GM21381 (cell line): ENCODE data around the gene CLPTM1L.
A peak's percentile ranks its signal among the peaks of the same experiment; 100 is the strongest.
"Not testable (repeated sequence)": the region's sequence is repeated elsewhere in the genome, so short reads cannot be mapped to it uniquely, and the experiment has no call there.

Experiments
- ATAC-seq: cut with Tn5 transposase; IDR thresholded peaks from one replicate; pipeline ENCODE4 v1.9.1; 2021; ENCODE audit warnings: mild to moderate bottlenecking, moderate library complexity; ENCODE audit not compliant: unreplicated experiment

CLPTM1L gene

DNA sequence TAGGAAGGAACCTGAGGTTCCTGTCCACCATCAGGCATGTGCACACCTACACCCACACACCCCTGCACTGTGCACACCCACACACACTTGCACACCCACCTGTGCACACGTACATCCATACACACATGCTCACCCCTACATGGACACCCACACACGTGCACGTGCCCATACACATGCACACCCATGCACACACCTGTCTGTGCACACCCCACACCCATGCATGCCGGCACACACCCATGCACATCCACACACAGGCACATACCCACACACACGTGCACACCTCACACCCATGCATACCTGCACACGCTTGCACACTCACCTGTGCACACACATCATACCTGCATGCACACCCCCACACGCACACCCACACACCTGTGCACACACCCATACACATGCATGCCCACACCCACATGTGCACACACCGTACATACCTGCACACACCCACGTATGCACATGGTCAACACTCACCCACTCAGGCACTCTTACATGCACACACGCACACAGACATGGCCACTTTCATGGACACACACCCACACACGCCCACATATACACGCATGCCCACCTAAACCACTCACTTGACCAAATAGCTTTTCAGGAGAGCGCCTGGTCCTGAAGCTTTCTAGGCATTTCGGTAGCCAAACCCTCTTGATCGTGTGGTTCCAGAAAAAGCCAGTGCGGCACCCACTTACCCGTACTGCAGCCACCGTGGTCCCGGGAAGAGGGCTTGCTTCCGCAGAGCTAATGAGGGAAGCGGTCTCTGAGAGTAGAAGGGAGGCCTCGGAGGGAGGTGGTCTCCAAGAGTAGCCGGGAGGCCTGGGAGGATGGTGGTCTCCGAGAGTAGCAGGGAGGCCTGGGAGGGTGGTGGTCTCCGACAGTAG, 36.7 kb upstream of the CLPTM1L start:
- no peak for ATAC-seq

- no peak for ATAC-seq
These were observed 36.0 kb upstream of the CLPTM1L start for GRCh38 chr5:1380910-1381309.

- peak; percentile 68 for ATAC-seq
These were observed 35.3 kb upstream of the CLPTM1L start for GRCh38 chr5:1380011-1380817.

DNA sequence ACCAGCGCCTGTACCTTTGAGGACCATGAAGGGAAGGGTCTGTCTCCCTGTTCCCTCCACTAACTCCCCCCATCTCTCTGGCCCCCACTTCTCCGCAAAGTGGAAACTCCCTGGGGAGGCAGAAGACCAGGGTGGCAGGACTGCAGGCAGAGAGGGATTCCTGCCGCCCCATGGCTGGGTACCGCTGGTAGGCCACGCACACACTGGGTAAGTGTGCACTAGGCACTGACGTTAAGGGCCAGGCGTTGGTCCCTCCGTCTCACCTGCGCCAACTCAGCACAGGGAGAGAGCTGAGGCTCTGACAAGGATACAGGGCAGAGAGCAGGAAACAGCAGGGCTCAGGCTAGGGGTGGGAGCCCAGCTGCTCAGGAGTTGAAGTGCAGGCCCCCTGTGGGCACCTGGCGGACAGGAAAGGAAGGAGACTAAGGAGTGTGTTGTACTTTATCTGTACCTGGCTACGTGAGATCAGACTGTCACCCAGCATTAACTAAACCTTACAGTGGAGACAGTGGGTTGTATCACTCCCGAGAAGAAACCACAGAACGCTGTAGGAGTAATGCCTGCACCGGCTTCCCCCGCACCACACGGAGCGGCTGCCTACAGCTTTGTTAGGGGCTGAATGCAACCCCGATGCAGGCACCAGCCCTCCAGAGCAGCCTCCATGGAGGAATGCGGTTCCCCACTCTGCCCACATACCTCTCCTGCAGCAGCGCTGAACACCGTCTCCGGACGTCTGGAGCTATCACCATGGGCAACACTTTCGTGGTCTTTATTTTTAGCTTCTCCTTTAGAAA, 34.2 kb upstream of the CLPTM1L start:
- ATAC-seq: no peak

GRCh38 chr5:1378096-1378495, 33.2 kb upstream of the CLPTM1L start:
- ATAC-seq: no peak

DNA sequence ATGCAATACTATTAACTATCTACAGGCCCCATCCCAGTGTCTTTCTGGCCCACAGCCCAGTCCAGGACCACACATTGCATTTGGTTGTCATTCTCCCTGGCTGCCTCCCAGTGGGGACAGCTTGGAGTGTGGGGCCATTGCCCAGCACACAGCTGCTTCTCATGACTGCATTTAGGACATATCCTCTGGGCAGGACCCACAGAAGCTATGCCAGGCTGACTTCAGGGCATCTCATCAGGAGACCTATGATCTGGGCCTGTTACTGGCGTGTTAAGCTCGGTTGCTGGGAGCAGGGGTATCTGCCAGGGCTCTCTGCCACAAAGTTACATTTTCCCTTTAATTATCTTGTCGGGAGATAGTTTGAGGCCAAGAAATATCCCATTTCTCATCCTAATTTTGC, 32.1 kb upstream of the CLPTM1L start:
- ATAC-seq: no peak

- no peak for ATAC-seq
These were observed 31.2 kb upstream of the CLPTM1L start for GRCh38 chr5:1375871-1376810.

DNA sequence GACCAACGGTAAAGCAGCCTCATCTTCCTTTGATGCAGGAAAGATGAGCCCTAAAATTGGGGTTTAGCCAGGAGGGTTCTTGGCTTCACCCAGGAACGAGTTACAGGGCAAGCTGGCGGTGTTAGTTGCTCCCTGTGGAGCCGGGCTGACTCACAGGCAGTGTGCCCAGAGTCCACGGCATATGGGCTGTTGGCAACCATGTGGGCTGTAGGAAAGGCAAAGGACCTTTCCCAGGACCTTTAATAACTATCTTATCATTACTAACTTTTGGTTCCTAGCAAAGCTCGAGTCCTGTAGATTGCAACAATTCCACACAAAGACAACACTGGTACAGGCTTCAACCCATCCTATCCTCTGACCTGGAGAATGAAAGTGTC, 29.8 kb upstream of the CLPTM1L start:
- ATAC-seq: no peak

- no peak for ATAC-seq
These were observed 29.3 kb upstream of the CLPTM1L start for GRCh38 chr5:1374030-1374678.

DNA sequence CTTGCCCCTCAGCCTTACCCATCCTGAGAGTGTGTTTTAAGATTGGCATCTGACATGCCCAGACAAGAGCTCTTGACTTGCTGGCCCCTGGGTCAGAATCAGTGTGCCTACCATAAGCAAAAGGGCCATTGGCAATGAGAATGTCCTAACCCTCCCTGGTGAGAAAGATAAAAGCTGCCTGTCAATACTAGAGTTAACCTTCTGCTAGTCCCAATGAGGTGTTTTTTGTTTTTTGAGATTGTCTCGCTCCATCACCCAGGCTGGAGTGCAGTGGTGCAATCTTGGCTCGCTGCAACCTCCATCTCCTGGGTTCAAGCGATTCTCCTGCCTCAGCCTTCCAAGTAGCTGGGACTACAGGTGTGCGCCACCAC, 27.1 kb upstream of the CLPTM1L start:
- not testable (repeated sequence) for ATAC-seq

GRCh38 chr5:1371218-1371971, 26.5 kb upstream of the CLPTM1L start:
- ATAC-seq: no peak

DNA sequence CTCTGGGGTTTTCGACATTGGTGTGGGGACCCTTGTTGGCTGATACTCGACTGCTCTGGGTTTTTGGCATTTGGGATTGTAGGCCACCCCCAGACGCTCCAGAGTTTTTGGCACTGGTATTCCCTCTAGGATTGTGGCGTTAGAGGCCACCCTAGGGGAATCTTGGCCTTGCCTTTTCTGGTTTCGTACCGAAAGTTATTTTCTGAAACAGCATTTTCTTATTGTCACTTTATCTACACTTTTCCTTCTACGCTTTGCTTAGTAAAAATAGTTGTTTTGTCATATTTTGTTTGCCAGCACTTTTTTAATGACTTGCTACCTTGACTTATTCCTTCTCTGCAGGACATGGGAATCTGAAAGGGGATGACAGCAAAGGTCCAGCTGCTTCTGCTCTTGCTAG, 25.1 kb upstream of the CLPTM1L start:
- no peak for ATAC-seq

DNA sequence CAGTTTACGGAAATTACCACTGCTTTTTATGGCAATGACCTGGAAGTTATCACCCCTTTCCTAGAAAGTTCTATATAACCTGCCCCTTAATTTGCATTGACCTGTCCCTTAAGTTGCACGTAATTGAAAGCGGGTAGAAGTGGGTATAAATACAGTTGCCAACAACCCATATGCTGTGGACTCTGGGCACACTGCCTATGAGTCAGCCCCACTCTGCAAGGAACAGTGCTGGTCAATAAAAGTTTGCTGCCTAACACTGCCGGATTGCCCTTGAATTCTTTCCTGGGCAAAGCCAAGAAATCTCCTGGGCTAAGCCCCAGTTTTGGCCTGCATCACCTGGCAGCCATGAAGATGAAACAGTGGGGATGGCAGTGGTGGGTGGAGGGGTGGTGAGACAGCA, 23.9 kb upstream of the CLPTM1L start:
- ATAC-seq: no peak

DNA sequence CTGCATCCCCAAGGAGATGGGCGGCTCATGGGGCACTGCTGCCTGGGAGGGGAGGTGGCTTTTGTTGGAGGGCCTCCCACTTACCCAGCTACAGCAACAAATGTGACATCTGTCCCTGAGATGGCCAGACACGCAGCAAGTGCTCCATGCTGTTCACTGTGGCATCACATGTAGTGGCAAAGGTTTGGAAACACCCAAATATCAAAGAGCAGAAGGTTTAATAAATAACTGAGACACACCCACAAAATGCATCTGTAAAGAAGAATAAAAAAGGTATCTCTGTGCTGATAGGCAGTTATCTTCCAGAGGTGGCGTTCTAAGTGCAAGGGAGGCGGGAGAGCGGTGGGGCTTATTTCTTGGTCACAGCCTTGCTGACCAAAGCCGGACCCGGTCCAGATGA, 23.3 kb upstream of the CLPTM1L start:
- no peak for ATAC-seq

- no peak for ATAC-seq
These were observed 22.2 kb upstream of the CLPTM1L start for GRCh38 chr5:1367149-1367548.

- ATAC-seq: no peak
These were observed 21.6 kb upstream of the CLPTM1L start for GRCh38 chr5:1366514-1366913.

DNA sequence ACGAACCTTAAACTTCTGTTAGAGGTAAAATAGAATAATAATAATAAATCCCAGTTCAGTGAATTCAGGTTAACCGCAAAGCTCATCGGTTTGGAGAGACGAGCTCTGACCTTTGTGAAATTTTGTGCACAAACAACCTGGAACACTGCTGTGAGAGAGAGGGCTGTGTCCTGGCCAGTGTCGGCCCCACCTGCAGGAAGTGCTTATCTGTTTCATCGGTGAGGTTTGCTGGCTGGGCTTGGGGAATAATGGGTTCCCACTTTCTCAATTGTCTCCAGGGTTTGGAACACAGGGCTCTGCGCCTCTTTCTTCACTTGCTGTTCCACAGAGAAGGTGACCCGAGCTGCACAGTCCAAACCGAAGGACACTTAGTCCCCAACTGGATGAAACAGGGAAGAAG, 19.3 kb upstream of the CLPTM1L start:
- no peak for ATAC-seq

DNA sequence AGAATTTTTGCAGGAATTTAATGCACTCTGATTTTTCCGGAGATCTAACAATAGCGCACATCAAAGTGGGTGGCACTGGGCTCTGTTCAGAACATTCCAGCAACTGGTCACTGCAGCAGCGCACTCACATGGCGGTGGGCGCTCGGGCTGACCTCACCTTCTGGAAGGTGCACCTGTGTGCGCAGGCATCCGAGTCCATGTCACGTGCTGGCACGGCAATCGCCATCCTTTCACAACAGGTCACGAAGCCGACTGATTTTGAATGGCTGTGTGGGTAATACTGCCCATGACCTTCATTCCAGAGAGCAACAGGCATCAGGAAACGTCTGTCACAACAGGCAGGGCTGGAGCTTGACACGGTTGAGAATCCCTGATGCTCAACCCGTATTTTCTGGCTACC, 18.7 kb upstream of the CLPTM1L start:
- no peak for ATAC-seq

GRCh38 chr5:1363160-1363559, 18.3 kb upstream of the CLPTM1L start:
- no peak for ATAC-seq
